ENCODE data around the gene WWOX. TPM values are rescaled to one million over a fixed set of nuclear protein-coding genes. Genes with fewer than 3 reads are reported as not detected.

Gene WWOX
- total RNA-seq, 1 donor from 2014 or later = 29.6 TPM

GRCh38 chr16:78441298-78441697 lies 341.8 kb downstream of the WWOX start:
- H3K4me3 ChIP-seq (ENCODE audit: low read depth, low read length) = no peak overlapping the region
- no peak for TF ChIP-seq CTCF (conservative IDR thresholded peaks at IDR 0.05; ENCODE audit: low read depth, low read length)
- no peak for DNase-seq (ENCODE audit: low read depth)

- DNase-seq (ENCODE audit: low read depth) = no peak
- TF ChIP-seq CTCF (conservative IDR thresholded peaks at IDR 0.05; ENCODE audit: low read depth, low read length) = no peak
- H3K4me3 ChIP-seq (ENCODE audit: low read depth, low read length) = no peak overlapping the region
Observed at GRCh38 chr16:78443542-78444364, 344.3 kb downstream of the WWOX start.

- no peak overlapping the region for H3K4me3 ChIP-seq (ENCODE audit: low read depth, low read length)
- no peak for DNase-seq (ENCODE audit: low read depth)
- no peak for TF ChIP-seq CTCF (conservative IDR thresholded peaks at IDR 0.05; ENCODE audit: low read depth, low read length)
Observed at GRCh38 chr16:78445818-78446217, 346.4 kb downstream of the WWOX start.

- no peak for TF ChIP-seq CTCF (conservative IDR thresholded peaks at IDR 0.05; ENCODE audit: low read depth, low read length)
- H3K4me3 ChIP-seq (ENCODE audit: low read depth, low read length) = no peak overlapping the region
- DNase-seq (ENCODE audit: low read depth) = no peak
Observed at GRCh38 chr16:78446486-78446885, 347.0 kb downstream of the WWOX start.

GRCh38 chr16:78446992-78447563 lies 347.6 kb downstream of the WWOX start:
- no peak for DNase-seq (ENCODE audit: low read depth)
- no peak overlapping the region for H3K4me3 ChIP-seq (ENCODE audit: low read depth, low read length)
- no peak for TF ChIP-seq CTCF (conservative IDR thresholded peaks at IDR 0.05; ENCODE audit: low read depth, low read length)

- no peak for DNase-seq (ENCODE audit: low read depth)
- no peak for TF ChIP-seq CTCF (conservative IDR thresholded peaks at IDR 0.05; ENCODE audit: low read depth, low read length)
- no peak overlapping the region for H3K4me3 ChIP-seq (ENCODE audit: low read depth, low read length)
Observed at GRCh38 chr16:78448658-78449271, 349.3 kb downstream of the WWOX start.

All from epithelial cell of proximal tubule (primary cell).